Neural cell (in vitro differentiated cells): ENCODE results near the gene CHI3L1. TPM values are rescaled to one million over a fixed set of nuclear protein-coding genes. Genes with fewer than 3 reads are reported as not detected.

Experiments used
- H2AFZ ChIP-seq: fragments of 200-600, 300-800 bp; sonication (generic), shearing (Covaris generic); 2 replicates; pipeline ENCODE4 v1.6.0; 2014; ENCODE audit warnings: low read depth, mild to moderate bottlenecking, antibody characterized with exemption, low read length, moderate library complexity
- H3F3A ChIP-seq: fragments of 200-600 bp; shearing (Covaris generic); 2 replicates; pipeline ENCODE4 v1.6.1; 2016; ENCODE audit warnings: mild to moderate bottlenecking, moderate library complexity, mixed read lengths, antibody characterized with exemption, low read length; ENCODE audit not compliant: insufficient read depth, poor library complexity, severe bottlenecking
- H3K27ac ChIP-seq: fragments of 200-600, 300-800 bp; sonication (generic), shearing (Covaris generic); 2 replicates; pipeline ENCODE4 v1.5.1; 2014; ENCODE audit warnings: mild to moderate bottlenecking, low read length, moderate library complexity
- H3K27me3 ChIP-seq: fragments of 300-800, 200-600 bp; sonication (generic), shearing (Covaris generic); 2 replicates; pipeline ENCODE4 v1.6.0; 2014; ENCODE audit warnings: mild to moderate bottlenecking, low read depth, low read length, moderate library complexity; ENCODE audit not compliant: insufficient read depth
- H3K36me3 ChIP-seq: fragments of 300-800, 200-600 bp; sonication (generic), shearing (Covaris generic); 2 replicates; pipeline ENCODE4 v1.5.1; 2014; ENCODE audit warnings: mild to moderate bottlenecking, antibody characterized with exemption, low read length, moderate library complexity; ENCODE audit not compliant: insufficient read depth
- H3K4me2 ChIP-seq: fragments of 300-800, 200-600 bp; sonication (generic), shearing (Covaris generic); 2 replicates; pipeline ENCODE4 v1.6.0; 2014; ENCODE audit warnings: mild to moderate bottlenecking, low read length
- H3K4me3 ChIP-seq: fragments of 300-800, 200-600 bp; sonication (generic), shearing (Covaris generic); 2 replicates; pipeline ENCODE4 v1.5.1; 2014; ENCODE audit warnings: mild to moderate bottlenecking, low read length, moderate library complexity
- H3K79me2 ChIP-seq: fragments of 200-600 bp; shearing (Covaris generic); replicated peaks from 2 replicates; pipeline ENCODE4 v1.6.0; 2014; ENCODE audit warnings: mild to moderate bottlenecking, low read length, moderate library complexity; ENCODE audit not compliant: insufficient read depth
- H3K9ac ChIP-seq: fragments of 300-800, 200-600 bp; sonication (generic), shearing (Covaris generic); 2 replicates; pipeline ENCODE4 v1.6.1; 2016; ENCODE audit warnings: mild to moderate bottlenecking, low read length, mixed read lengths
- H3K9me2 ChIP-seq: fragments of 200-600 bp; shearing (Covaris generic); 2 replicates; pipeline ENCODE4 v1.6.1; 2016; ENCODE audit warnings: mild to moderate bottlenecking, low read length, mixed read lengths; ENCODE audit not compliant: insufficient read depth
- H3K9me3 ChIP-seq: fragments of 200-600, 300-800 bp; sonication (generic), shearing (Covaris generic); 2 replicates; pipeline ENCODE4 v1.6.1; 2016; ENCODE audit warnings: mild to moderate bottlenecking, mixed run types, low read length, moderate library complexity, mixed read lengths
- H4K20me1 ChIP-seq: fragments of 200-600 bp; shearing (Covaris generic); 2 replicates; pipeline ENCODE4 v1.6.1; 2016; ENCODE audit warnings: mild to moderate bottlenecking, mixed run types; ENCODE audit not compliant: insufficient read depth
- CTCF ChIP-seq: fragments of 450-650 bp; IDR thresholded peaks from 2 replicates; pipeline ENCODE4 v1.5.1; 2014; ENCODE audit warnings: antibody characterized with exemption, mild to moderate bottlenecking, moderate library complexity; ENCODE audit not compliant: poor library complexity, severe bottlenecking
- EP300 ChIP-seq: fragments of 450-650 bp; conservative IDR thresholded peaks from 2 replicates; pipeline ENCODE4 v1.6.1; 2014; ENCODE audit warnings: antibody characterized with exemption, mild to moderate bottlenecking, moderate library complexity; ENCODE audit not compliant: poor library complexity, severe bottlenecking
- EZH2 ChIP-seq: fragments of 200-600, 300-800 bp; shearing (Covaris generic), sonication (generic); IDR thresholded peaks from 2 replicates; pipeline ENCODE4 v1.6.1; 2014; ENCODE audit warnings: antibody characterized with exemption, low read length, borderline replicate concordance, mild to moderate bottlenecking; ENCODE audit not compliant: insufficient read depth, poor library complexity, severe bottlenecking
- MXI1 ChIP-seq: fragments of 450-650 bp; conservative IDR thresholded peaks from 2 replicates; pipeline ENCODE4 v1.6.1; 2014; ENCODE audit warnings: antibody characterized with exemption, mild to moderate bottlenecking; ENCODE audit not compliant: poor library complexity, severe bottlenecking
- POLR2AphosphoS5 ChIP-seq: IDR thresholded peaks from 2 replicates; pipeline ENCODE4 v1.6.1; 2012
- RAD21 ChIP-seq: fragments of 450-650 bp; conservative IDR thresholded peaks from 2 replicates; pipeline ENCODE4 v1.6.1; 2014; ENCODE audit warnings: antibody characterized with exemption, mild to moderate bottlenecking, moderate library complexity
- REST ChIP-seq: IDR thresholded peaks from 2 replicates; pipeline ENCODE4 v1.6.1; 2012; ENCODE audit warnings: borderline replicate concordance
- SMC3 ChIP-seq: fragments of 450-650 bp; conservative IDR thresholded peaks from 2 replicates; pipeline ENCODE4 v1.6.1; 2014; ENCODE audit warnings: antibody characterized with exemption, mild to moderate bottlenecking, moderate library complexity; ENCODE audit not compliant: poor library complexity
- TAF1 ChIP-seq: IDR thresholded peaks from 2 replicates; pipeline ENCODE4 v1.6.1; 2012; ENCODE audit warnings: low read depth
- polyA plus RNA-seq: library from polyadenylated mRNA; depleted of rRNA; stranded (reverse); fragments of >200 nt; gene quantifications from 2 replicates; pipeline ENCODE4 v1.2.3, GENCODE V29; 2014

Gene CHI3L1
- polyA plus RNA-seq, 1 donor from 2014 or later = not detected

- H3K36me3 ChIP-seq = no peaks in the 10 kb centered on the region
- TF ChIP-seq MXI1 = no peak
- no peak for TF ChIP-seq SMC3
- no peak for TF ChIP-seq REST
- TF ChIP-seq CTCF = no peak
- TF ChIP-seq RAD21 = no peak
- TF ChIP-seq EZH2 = no peak
- no peak for TF ChIP-seq POLR2AphosphoS5
- no peak for TF ChIP-seq TAF1
- TF ChIP-seq EP300 = no peak
- no peak overlapping the region for H3K4me2 ChIP-seq
- no peaks in the 10 kb centered on the region for H3K27me3 ChIP-seq
- no peaks in the 10 kb centered on the region for H3K79me2 ChIP-seq
- no peak overlapping the region for H3K4me3 ChIP-seq
- H3K27ac ChIP-seq = no peak overlapping the region
- no peaks in the 10 kb centered on the region for H3F3A ChIP-seq
- H4K20me1 ChIP-seq = no peaks in the 10 kb centered on the region
- no peaks in the 10 kb centered on the region for H3K9me2 ChIP-seq
- no peaks in the 10 kb centered on the region for H3K9me3 ChIP-seq
- H3K9ac ChIP-seq = no peak overlapping the region
- H2AFZ ChIP-seq = no peak overlapping the region
Observed at GRCh38 chr1:203176273-203177035, 10.1 kb downstream of the CHI3L1 start.

- H3K79me2 ChIP-seq = no peaks in the 10 kb centered on the region
- no peaks in the 10 kb centered on the region for H3K9me2 ChIP-seq
- H3K36me3 ChIP-seq = no peaks in the 10 kb centered on the region
- H3K27ac ChIP-seq = no peak overlapping the region
- H3K9ac ChIP-seq = no peak overlapping the region
- no peak overlapping the region for H3K4me2 ChIP-seq
- no peaks in the 10 kb centered on the region for H4K20me1 ChIP-seq
- no peak overlapping the region for H3K4me3 ChIP-seq
- no peaks in the 10 kb centered on the region for H3F3A ChIP-seq
- TF ChIP-seq EP300 = no peak
- no peak for TF ChIP-seq CTCF
- TF ChIP-seq EZH2 = no peak
- TF ChIP-seq RAD21 = no peak
- no peak for TF ChIP-seq POLR2AphosphoS5
- TF ChIP-seq TAF1 = no peak
- no peak for TF ChIP-seq MXI1
- no peak for TF ChIP-seq REST
- TF ChIP-seq SMC3 = no peak
- H3K9me3 ChIP-seq = no peaks in the 10 kb centered on the region
- H2AFZ ChIP-seq = no peak overlapping the region
- no peaks in the 10 kb centered on the region for H3K27me3 ChIP-seq
Observed at GRCh38 chr1:203175827-203176241, 10.7 kb downstream of the CHI3L1 start.
